Gastroesophageal sphincter (tissue), 4 donors: Measurements from ENCODE around the gene HPCAL1. TPM values are rescaled to one million over a fixed set of nuclear protein-coding genes. Genes with fewer than 3 reads are reported as not detected.

ENCODE experiments used
- ATAC-seq: fragments of 150-250 bp; one replicate; pipeline ENCODE4 v1.9.1; 2016; ENCODE audit warnings: mild to moderate bottlenecking, moderate library complexity
- H3K27ac ChIP-seq, 4 donors: fragments of 200-600 bp; sonication (generic) in 3 of 4; 1 replicate in 3 of 4; 2 replicates in 1 of 4; pipeline ENCODE4 v1.5.1; 2016 to 2019
- H3K27me3 ChIP-seq: fragments of 200-600 bp; sonication (generic); one replicate; pipeline ENCODE4 v1.5.1; 2019
- H3K36me3 ChIP-seq, 2 donors: fragments of 200-600 bp; sonication (generic); one replicate each; pipeline ENCODE4 v1.5.1; 2019; ENCODE audit warnings: control low read depth in 1 of 2
- H3K4me1 ChIP-seq, 3 donors: fragments of 200-600 bp; sonication (generic); 1 replicate in 2 of 3; 2 replicates in 1 of 3; pipeline ENCODE4 v1.5.1; 2016 to 2019; ENCODE audit warnings: control low read depth in 2 of 3
- H3K4me3 ChIP-seq, 2 donors: fragments of 200-600 bp; sonication (generic); one replicate each; pipeline ENCODE4 v1.5.1; 2019; ENCODE audit warnings: mild to moderate bottlenecking in 1 of 2, moderate library complexity in 1 of 2
- H3K9me3 ChIP-seq, 3 donors: fragments of 200-600 bp; sonication (generic); one replicate each; pipeline ENCODE4 v1.5.1; 2017 to 2019; ENCODE audit warnings: control low read depth in 2 of 3
- CTCF ChIP-seq, 4 experiments: fragments of 200-600 bp in 2 of 4; fragments of 450-650 bp in 2 of 4; sonication (generic) in 1 of 4; IDR thresholded peaks; one replicate each; pipeline ENCODE4 v1.5.1; 2017 to 2019; ENCODE audit warnings: antibody characterized with exemption in 4 of 4, mild to moderate bottlenecking in 2 of 4, moderate library complexity in 2 of 4
- EP300 ChIP-seq: sonication (generic); formaldehyde crosslinking; IDR thresholded peaks from one replicate; pipeline ENCODE4 v1.6.1; 2017; ENCODE audit warnings: antibody characterized with exemption, mild to moderate bottlenecking
- POLR2A ChIP-seq, 2 donors: fragments of 450-650 bp; IDR thresholded peaks; one replicate each; pipeline ENCODE4 v1.6.1; 2017; ENCODE audit warnings: antibody characterized with exemption in 2 of 2, mild to moderate bottlenecking in 2 of 2, moderate library complexity in 1 of 2
- POLR2AphosphoS5 ChIP-seq: sonication (generic); formaldehyde crosslinking; IDR thresholded peaks from one replicate; pipeline ENCODE4 v1.6.1; 2017; ENCODE audit warnings: antibody characterized with exemption
- WGBS, 2 donors: methylation state at CpG; one replicate each; pipeline ENCODE4 v1.1.5; 2018; ENCODE audit warnings: low coverage in 1 of 2; 5-methylcytosine and 5-hydroxymethylcytosine counted together
- total RNA-seq, 4 donors: library from RNA; depleted of rRNA; stranded (reverse); fragments of >200 nt; gene quantifications; one replicate each; pipeline ENCODE4 v1.1.0, GENCODE V29; 2016

Gene HPCAL1
- total RNA-seq, 4 donors from 2014 or later = 17.0 to 42.1 (median 29.8) TPM

- Histone ChIP-seq H3K4me3 (no peak overlapping the region), H3K9me3 (no peaks in the 10 kb centered on the region), H3K27ac (no peak overlapping the region), H3K36me3 (peaks cover 0 to 7% of the 10 kb centered on the region in 2 donors), H3K27me3 (no peaks in the 10 kb centered on the region), H3K4me1 (peaks cover 0 to 9% (median 0%) of the 10 kb centered on the region in 3 donors)
- ATAC-seq = no peak
- 87 to 100% methylated on average over 4 of the region's 8 CpGs for WGBS, 2 donors
- TF ChIP-seq CTCF (IDR thresholded peaks at IDR 0.05) (no peak), EP300 (no peak)
Measured at GRCh38 chr2:10415048-10415447, 112.3 kb downstream of the HPCAL1 start.

- no CpG with 5 or more reads among the region's 12 CpGs for WGBS, 2 donors
- Histone ChIP-seq H3K27me3 (no peaks in the 10 kb centered on the region), H3K4me1 (peaks cover 0 to 9% (median 0%) of the 10 kb centered on the region in 3 donors), H3K36me3 (peaks cover 0 to 13% of the 10 kb centered on the region in 2 donors), H3K4me3 (no peak overlapping the region), H3K9me3 (no peaks in the 10 kb centered on the region), H3K27ac (no peak overlapping the region)
- ATAC-seq = no peak
- no peak for TF ChIP-seq POLR2A (IDR thresholded peaks at IDR 0.05)
- TF ChIP-seq EP300 = no peak
- TF ChIP-seq POLR2AphosphoS5 = no peak
- TF ChIP-seq CTCF (IDR thresholded peaks at IDR 0.05) = no peak
Measured at GRCh38 chr2:10415640-10416039, 112.9 kb downstream of the HPCAL1 start.

- no peak for ATAC-seq
- no peaks in the 10 kb centered on the region for H3K27me3 ChIP-seq
- no peaks in the 10 kb centered on the region for H3K9me3 ChIP-seq
- H3K4me3 ChIP-seq = no peak overlapping the region
- TF ChIP-seq EP300 (no peak), POLR2AphosphoS5 (no peak), CTCF (IDR thresholded peaks at IDR 0.05) (no peak), POLR2A (IDR thresholded peaks at IDR 0.05) (no peak)
- peaks cover 0 to 34% of the 10 kb centered on the region in 2 donors for H3K36me3 ChIP-seq
- WGBS, 2 donors = 93 to 97% methylated on average over 5 to 6 of the region's 6 CpGs
- no peak overlapping the region for H3K27ac ChIP-seq
- H3K4me1 ChIP-seq = peaks cover 0 to 9% (median 0%) of the 10 kb centered on the region in 3 donors
Measured at GRCh38 chr2:10417551-10418335, 115.0 kb downstream of the HPCAL1 start.

GRCh38 chr2:10419553-10420257, 117.0 kb downstream of the HPCAL1 start:
- Histone ChIP-seq H3K27ac (no peak overlapping the region), H3K27me3 (no peaks in the 10 kb centered on the region), H3K9me3 (no peaks in the 10 kb centered on the region), H3K4me3 (no peak overlapping the region), H3K36me3 (peaks cover 0 to 51% of the 10 kb centered on the region in 2 donors), H3K4me1 (no peaks in the 10 kb centered on the region)
- TF ChIP-seq POLR2AphosphoS5 (no peak), EP300 (no peak), POLR2A (IDR thresholded peaks at IDR 0.05) (no peak), CTCF (IDR thresholded peaks at IDR 0.05) (no peak)
- ATAC-seq = no peak
- WGBS, 2 donors = 94 to 100% methylated on average over 5 to 16 of the region's 54 CpGs
